GM18508 (cell line): ENCODE measurements around the gene RSPO3.

ENCODE experiments used
- ATAC-seq: cut with Tn5 transposase; IDR thresholded peaks from one replicate; pipeline ENCODE4 v1.9.1; 2021; ENCODE audit warnings: moderate number of reproducible peaks; ENCODE audit not compliant: insufficient read depth, unreplicated experiment

The RSPO3 gene

DNA sequence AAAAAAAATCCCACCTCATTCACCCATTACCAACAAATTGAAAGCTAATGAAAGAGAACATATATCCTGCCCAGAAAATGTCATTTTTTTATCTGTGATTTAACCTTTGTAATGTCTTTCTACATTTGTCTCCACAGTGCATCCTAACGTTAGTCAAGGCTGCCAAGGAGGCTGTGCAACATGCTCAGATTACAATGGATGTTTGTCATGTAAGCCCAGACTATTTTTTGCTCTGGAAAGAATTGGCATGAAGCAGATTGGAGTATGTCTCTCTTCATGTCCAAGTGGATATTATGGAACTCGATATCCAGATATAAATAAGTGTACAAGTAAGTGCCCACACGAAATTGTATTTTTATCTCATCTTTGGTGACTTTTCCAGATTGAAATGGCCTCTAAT is 30.0 kb downstream of the RSPO3 start:
- ATAC-seq, result no peak

- ATAC-seq, result no peak
These were observed 36.0 kb downstream of the RSPO3 start for GRCh38 chr6:127154509-127154908.

DNA sequence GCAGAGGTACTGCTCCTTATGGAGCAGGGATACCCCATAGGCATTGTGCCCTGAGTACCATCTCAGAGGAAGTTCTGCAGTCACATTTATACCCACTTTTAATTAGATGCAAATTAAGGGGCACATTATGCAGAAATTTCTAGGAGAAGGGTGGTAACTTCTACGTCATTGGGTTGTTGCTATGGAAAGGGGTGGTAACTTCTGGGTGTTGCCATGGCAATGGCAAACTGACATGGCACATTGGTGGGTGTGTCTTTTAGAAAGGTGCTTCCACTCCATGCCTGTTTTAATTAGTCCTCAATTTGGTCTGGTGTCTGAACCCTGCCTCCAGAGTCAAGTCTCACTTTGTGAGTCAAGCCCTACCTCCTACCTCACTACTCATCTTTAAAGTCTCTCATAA is 42.0 kb downstream of the RSPO3 start:
- ATAC-seq, result no peak

DNA sequence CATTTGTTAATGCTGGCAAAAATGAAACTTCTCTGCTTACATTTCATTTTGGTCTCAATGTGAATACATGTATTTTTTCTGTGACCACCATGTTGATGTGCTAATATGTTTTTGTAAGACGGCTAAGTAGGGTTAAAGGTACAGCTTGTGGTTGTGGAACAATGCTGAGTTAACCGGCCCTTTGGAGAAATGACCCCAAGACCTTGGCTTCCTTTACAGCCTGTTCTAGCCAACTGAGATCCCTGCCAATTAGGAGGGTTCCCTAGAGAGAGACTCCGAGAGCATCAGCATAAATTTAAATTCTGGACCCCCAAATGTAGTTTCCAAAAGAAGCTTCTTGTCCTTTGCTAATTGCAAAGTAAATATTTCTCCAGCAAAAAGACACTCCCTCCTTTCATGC is 44.4 kb downstream of the RSPO3 start:
- no peak for ATAC-seq

- ATAC-seq, result no peak
These were observed 45.6 kb downstream of the RSPO3 start for GRCh38 chr6:127164036-127164435.

DNA sequence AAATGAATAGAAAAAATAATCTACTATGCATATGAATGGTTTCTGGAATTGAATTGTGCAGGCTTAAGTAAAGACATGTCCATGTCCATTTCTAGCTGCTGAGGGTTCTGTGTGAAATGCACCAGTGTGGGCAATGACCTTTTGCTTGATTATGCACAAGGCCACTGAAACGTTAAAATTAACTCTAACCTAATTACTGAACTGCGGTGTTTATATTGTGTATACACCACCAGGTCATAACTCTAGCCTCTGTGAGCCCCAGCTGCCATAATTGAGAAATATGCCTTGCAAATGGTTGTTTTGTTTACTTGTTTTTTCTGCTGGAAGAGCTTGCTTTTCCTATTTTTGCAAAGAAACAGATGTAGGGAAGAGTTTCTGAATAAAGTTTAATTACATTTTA is 46.1 kb downstream of the RSPO3 start:
- no peak for ATAC-seq

DNA sequence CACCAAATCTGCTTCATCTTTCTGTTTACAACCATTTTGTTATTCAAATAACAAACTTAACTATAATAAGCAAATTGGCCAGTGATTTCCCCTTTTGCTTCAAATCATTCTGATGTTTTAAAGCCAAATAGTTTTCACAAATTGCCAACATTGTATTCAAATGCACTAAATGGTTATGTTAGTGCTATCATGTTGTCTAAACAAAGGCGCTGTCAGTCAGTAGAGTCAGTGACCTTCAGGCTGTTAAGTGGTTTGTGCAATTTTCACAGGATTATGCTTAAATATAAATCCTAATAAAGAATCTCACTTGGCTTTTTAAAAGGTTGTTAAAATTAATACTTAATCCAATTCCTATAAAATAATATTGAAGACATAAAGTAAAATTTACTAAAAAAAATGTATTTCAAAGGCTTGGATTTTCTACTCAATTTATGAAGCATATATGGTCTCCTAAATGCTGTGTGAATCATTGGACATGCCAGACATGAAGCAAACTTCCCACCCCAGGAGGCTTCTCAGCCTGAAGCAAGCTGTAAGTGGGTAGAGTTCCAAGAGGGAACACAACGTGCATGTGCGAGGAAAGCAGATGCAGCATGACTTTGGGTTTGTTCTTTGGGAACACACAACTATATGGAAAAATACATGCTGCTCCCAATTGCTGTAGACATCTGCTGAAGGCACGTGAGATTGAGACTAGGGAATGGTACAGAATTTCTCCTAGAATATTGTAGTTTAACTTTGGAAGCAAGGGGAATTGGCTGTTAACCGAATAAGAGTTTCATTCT is 54.9 kb downstream of the RSPO3 start:
- no peak for ATAC-seq

DNA sequence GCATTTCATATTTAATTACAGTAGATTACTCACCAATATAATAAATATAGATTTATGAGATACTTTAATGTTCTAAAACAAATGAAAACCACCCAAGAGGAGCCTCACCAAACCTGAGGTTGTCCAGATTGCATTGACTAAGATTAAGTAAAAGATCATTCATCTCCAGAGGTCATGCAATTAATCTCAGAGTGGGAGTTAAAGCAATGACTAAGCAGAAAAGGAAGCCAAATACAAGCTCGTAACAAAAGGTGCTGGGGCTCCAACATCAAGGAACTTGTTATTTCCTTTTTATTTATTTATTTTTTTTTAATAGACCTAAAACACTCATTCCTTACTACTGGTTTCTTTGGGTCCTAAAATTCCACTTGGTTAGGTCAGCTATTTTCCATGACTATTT is 57.7 kb downstream of the RSPO3 start:
- ATAC-seq, result no peak

DNA sequence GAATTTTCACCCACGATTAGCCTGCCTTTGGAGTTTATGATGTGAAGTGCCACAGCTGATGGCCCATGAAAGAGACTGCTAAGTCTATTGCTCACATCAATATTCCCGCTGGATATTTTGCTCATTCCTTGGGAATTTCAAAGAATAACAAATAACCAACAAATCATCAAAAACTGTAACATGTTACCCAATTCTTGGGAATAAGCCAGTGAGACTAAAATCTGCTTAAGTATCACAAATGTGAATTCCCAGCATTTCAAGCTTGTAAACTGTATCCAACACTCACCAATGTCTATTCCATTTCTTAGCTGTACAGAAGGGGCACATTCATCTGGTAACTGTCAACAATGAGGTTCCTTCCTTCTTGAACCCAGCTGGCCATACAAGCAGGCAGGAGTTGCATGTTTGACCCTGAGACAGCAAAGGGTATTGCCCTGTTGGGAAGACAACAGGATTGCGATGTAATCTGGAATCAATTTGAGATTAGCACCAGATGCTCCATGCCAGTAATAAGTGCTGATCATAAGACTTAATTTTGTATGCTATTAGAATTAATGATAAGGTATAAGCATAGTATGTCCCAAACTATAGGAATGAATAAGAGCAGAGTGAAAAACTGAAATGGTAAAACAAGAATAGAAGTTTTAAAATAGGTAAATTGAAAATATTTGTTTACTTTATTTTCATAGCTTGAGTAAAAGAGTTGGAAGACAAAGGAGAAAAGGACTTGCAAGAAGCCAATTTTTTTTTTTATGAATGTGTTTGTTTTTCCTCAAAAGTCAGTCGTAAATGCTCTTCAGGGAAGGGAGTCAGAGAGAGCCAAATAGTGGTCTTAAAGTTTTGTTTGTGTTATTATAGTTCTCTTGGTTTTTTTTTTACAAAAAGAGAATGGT is 58.8 kb downstream of the RSPO3 start:
- ATAC-seq, result no peak

- peak; percentile 49 for ATAC-seq
These were observed 59.4 kb downstream of the RSPO3 start for GRCh38 chr6:127177923-127178231.

- no peak for ATAC-seq
These were observed 60.3 kb downstream of the RSPO3 start for GRCh38 chr6:127178746-127179145.

DNA sequence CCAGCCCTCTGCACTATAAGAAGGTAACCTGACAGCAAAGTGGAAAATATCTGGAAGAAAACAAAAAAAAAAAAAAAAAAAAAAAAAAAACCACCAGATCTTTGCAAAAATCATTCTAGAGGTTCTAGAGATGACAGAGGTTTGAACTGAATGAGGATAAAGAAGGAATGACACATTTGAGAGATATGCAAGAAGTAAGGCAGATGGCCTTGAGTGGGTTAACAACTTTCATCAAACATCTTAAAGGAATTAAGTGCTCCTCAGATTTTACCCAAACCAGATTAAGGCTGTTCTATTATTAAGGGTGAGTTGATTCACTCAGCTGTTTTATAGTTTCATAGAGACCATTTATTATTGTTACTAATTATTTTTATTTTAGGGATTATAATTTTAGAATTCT is 62.0 kb downstream of the RSPO3 start:
- ATAC-seq, result no peak

DNA sequence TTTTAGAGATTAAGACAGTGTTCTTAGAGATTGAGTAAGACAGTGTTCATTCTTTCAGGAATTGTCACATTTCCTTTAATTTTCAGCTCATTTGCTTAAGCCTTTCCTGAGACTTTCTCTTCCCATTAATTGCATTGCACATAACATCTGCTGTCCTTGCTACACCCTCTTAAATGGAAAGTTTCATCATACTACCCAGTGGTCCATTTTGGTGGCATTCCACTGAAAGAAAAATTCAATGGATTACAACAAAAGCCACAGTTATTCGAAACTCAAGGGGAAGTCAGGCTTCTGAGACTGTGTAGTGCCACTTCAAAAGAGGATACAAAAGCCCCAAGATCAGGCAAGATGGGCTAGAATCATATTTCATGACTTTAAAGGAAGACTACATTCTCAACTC is 64.0 kb downstream of the RSPO3 start:
- ATAC-seq, result no peak

- ATAC-seq, result no peak
These were observed 67.0 kb downstream of the RSPO3 start for GRCh38 chr6:127185437-127185995.

DNA sequence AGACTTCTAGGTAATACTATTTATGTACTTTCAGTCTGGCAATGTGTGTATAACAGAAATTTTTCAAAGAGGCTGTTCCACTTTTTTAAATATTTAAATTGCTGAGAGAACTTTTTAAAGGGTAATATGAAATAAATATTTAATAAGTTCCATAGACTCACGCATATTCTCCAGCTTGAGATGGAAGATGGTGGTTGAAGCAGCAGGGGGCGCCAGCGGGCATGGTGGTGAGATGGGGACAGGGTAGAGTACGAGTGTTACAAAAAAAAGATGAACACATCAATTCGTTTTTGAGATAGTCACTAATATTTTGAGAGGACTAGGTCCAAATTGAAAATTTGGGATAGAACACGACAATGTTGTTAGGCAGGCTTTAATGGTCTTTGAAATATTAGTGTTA is 68.4 kb downstream of the RSPO3 start:
- no peak for ATAC-seq

DNA sequence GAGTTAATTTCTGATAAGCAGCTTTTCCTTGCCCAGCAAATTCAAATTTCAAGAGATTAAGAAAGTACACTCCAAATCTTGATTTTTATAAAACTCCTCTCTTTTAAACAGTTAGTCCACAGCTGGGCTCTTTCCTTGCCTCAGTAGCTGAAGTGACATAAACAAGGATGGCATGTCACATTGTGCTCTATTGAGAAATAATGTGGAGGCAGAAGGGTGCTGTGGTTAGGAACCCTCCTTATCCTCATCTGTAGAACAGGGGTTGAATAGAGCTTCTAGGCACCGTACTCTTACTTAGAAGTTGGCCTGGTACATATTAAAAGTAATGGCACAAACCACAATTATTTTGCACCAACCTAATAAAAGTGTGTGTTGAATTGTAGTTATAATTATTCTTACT is 70.3 kb downstream of the RSPO3 start:
- ATAC-seq, result no peak

DNA sequence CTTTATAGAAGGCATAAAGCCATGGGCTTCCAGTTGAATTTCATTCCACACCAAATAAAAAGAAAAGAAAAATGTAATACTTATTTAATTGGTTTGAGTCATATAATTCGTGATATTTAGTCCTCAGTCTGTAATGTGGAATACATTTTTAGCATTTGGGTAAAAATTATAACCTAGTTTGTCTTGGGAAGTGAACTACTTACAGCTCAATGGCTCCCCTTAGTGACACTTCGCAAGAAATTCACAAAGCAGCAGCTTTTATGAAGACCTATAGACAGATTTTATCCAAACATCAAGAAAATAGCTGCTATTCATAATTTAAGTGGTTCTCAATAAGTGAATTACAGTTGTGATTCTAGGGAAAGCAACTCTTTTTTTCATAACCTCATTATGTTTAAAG is 72.1 kb downstream of the RSPO3 start:
- no peak for ATAC-seq

GRCh38 chr6:127191716-127192115 is 73.2 kb downstream of the RSPO3 start:
- ATAC-seq, result no peak

DNA sequence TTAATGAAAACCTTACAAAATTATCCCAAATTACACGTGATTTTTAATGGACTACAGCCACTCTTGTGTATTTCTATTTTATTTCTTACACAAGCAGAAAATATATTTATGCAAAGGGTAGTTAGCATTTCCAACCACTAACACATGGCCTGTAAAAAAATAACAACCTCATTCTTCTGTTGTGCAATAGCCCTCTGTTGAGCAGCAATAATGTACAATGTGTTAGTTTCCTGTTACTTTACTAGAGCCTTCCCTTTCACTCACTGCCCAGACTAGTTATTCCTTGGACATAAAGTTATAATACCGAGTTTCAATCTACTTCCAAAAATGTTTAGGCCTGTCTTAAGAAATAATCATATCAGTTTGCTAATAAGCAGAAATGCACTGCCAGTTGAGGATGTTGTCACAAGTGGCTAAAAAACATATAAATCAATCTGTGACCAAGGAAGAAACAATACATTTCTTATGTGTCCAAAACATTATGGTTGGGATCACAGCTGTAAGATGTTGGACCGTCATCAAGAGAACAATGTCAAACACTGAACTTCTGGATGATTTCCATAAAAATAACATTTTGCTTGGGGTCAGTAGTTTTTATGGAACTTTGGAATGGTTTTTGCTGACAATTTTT is 74.6 kb downstream of the RSPO3 start:
- ATAC-seq, result no peak

DNA sequence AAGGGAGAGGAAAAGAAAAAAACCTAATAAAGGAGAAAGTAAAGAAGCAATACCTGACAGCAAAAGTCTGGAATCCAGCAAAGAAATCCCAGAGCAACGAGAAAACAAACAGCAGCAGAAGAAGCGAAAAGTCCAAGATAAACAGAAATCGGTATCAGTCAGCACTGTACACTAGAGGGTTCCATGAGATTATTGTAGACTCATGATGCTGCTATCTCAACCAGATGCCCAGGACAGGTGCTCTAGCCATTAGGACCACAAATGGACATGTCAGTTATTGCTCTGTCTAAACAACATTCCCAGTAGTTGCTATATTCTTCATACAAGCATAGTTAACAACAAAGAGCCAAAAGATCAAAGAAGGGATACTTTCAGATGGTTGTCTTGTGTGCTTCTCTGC is 77.4 kb downstream of the RSPO3 start:
- ATAC-seq, result no peak

GRCh38 chr6:127198549-127198948 is 80.1 kb downstream of the RSPO3 start:
- no peak for ATAC-seq
